ENCODE measurements around the gene MAML2.

MAML2 gene

GRCh38 chr11:96342961-96343711 lies at the start of gene MAML2:
Gene MAML2, minus strand, starts transcription at chr11:96343195. Its CDS starts 1,300 bp downstream, at chr11:96341895.
- DNase-seq (ENCODE audit: low read depth), result peak; percentile 80

DNA sequence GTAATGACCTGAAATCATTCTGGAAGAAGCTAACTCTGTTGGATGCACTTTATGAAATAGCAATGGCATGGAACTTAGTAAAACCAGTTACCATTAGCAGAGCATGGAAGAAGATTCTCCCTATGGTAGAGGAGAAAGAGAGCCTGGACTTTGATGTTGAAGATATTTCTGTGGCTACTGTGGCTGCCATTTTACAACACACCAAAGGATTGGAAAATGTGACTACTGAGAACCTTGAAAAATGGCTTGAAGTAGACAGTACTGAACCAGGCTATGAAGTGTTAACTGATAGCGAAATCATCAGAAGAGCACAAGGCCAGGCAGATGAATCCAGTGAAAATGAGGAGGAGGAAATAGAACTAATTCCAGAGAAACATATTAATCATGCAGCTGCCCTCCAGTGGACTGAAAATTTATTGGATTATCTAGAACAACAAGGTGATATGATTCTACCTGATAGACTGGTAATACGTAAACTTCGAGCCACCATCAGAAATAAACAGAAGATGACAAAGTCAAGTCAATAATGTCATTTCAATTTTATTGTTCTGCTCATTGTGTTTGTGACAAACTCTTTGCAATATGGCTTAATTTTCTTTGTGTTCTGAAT lies 48.8 kb upstream of the MAML2 start:
- DNase-seq (ENCODE audit: low read depth), result no peak

DNA sequence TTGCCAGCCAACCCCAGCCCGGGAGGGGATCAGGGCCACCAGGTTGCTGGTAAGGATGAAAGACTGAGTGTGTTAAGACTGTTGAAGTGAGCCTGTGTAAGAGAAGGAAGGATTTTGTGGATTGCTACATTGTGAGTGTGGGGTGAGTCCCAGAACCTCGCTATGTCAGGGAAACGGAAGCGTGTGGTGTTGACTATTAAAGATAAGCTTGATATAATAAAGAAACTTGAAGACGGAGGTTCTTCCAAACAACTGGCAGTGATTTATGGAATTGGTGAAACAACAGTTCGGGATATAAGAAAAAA lies 47.4 kb upstream of the MAML2 start:
- DNase-seq (ENCODE audit: low read depth), result no peak

GRCh38 chr11:96389720-96390487 lies 46.9 kb upstream of the MAML2 start, which contains the start of the genes CCDC82 and JRKL:
Gene CCDC82, minus strand, starts transcription at chr11:96389912. Its CDS starts 5,165 bp downstream, at chr11:96384747.
Gene JRKL, plus strand, starts transcription at chr11:96390013. Its CDS starts 637 bp downstream, at chr11:96390650.
- peak; percentile 98 for DNase-seq (ENCODE audit: low read depth)

DNA sequence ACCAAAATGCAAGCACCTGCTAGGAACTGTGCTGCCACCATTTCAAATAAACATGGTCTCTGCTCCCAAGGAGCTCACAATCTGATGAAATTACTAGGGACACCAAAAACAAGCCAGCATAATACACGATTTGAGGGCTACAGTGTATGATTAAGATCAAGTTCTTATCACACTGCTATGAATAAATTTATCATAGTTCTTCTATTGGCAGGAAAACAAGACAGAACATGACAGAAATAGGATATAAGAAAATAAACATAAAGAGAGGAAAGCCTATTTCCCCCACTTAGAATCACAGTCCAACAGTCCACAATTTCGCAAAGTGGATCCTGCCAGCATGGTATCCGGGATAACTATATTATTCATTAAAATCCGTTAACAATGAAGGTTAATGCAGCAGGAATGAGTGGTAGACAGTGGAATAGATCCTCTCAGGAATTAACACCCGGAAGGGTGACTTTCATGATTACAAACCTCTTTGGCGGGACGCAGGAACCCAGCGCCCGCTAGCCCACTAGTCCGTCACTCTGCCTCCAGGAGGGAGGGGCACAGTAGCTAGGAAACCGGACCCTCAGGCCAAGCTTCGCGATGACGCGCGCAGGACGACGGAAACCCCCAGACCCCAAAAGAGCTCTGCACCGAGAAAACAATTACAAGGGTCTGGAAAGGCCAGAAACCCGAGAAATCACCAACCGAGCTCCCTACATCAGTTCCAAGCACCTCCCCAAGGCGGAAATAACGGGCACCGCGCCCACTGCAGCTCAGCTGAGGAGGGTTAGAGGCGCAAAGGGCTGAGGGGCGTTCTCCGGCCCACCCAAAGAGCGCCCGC lies 46.1 kb upstream of the MAML2 start:
- no peak for DNase-seq (ENCODE audit: low read depth)

GRCh38 chr11:96385187-96385586 lies 42.2 kb upstream of the MAML2 start:
- no peak for DNase-seq (ENCODE audit: low read depth)

DNA sequence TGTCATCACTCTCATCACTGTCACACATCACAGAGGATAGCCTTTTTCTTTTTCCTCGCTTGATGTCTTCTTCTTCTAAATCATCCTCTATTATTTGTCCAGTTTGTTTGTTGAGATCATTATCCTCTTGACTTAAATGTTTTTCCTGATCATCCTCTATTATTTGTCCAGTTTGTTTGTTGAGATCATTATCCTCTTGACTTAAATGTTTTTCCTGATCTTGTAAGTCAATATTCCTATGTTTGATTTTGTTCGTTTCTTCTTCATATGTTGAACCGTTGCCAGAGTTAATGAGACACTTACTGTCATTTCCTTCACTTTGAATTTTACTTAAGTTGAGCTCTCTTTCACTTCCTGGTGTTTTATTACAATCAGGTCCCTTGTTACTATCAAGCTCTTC lies 41.2 kb upstream of the MAML2 start:
- no peak for DNase-seq (ENCODE audit: low read depth)

DNA sequence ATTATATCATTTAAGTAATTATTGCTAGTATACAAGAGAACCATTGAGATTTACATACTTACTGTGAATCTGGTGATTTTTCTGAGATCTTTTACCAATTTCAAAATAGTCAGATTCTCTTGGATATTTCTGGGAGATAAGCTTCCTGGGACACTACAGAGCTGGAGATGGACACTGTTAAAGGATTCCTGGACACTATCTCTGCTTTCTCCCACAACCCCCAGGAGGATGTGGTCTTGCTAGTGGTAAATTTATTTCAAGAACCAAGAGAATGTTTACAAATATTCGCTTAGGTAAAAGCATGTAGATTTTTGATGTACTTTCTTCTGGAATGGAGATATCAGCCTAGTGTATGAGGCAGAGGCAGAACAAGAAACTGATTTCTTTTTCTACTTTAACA lies 33.8 kb upstream of the MAML2 start:
- DNase-seq (ENCODE audit: low read depth), result no peak

DNA sequence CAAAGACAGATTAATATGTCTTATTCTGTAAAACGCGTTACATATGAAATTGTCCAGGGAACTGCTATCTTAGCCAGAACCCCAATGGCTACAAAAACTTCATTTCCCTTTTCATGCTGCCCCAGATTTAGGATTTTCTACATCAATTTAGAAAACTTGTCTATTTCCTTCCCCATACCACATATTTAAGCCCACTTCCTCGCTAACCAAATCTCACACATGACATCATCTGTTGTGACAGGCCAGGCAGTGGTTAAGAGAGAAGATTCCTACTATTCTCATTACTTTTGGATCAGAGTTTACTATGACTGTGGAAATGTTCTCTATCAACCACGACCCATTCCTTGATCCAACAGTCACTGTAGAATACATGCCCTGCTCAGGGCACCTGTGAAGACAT lies 30.8 kb upstream of the MAML2 start:
- no peak for DNase-seq (ENCODE audit: low read depth)

GRCh38 chr11:96367342-96367741 lies 24.3 kb upstream of the MAML2 start:
- DNase-seq (ENCODE audit: low read depth), result no peak

DNA sequence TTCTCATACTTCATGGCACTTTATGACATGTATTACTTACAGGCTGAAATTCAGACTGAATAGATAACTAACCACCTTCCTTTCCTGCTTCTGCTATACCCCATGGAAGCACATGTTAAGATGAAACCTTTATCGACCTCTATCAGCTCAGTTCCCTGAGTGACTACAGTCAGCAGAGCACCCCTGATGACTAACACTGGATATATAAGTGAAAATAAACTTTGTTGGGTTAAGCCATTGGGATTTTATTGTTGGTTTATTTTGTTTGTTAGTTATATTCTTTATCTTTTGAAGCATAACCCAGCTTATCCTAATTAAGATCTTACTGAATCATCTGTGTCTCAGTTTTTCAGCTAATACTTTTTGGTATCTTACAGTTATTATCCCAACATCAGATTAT lies 23.0 kb upstream of the MAML2 start:
- no peak for DNase-seq (ENCODE audit: low read depth)

- DNase-seq (ENCODE audit: low read depth), result no peak
These were observed 22.5 kb upstream of the MAML2 start for GRCh38 chr11:96365493-96365892.

DNA sequence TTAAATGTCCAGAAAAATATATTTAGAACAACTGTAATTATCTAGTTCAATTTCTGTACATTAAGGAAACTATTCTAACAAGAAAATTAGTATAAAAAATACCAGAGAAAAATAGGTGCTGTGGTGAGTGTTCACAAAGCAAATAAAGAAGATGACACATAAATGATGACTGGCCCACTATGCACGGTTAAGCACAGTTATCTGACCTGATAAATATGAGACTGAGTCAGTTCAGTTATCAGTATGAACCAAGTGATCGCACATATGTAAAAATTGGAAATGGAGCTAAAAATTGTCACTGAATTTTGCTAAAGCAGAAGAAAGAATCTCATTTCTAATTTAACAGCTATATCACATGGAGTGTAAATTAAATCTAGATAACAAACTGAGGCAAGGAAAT lies 18.8 kb upstream of the MAML2 start:
- no peak for DNase-seq (ENCODE audit: low read depth)

GRCh38 chr11:96358321-96358720 lies 15.3 kb upstream of the MAML2 start:
- no peak for DNase-seq (ENCODE audit: low read depth)

- DNase-seq (ENCODE audit: low read depth), result no peak
These were observed 14.8 kb upstream of the MAML2 start for GRCh38 chr11:96357794-96358193.

- DNase-seq (ENCODE audit: low read depth), result no peak
These were observed 13.9 kb upstream of the MAML2 start for GRCh38 chr11:96356848-96357247.

GRCh38 chr11:96342014-96342960 lies 708 bp downstream of the MAML2 start:
- no peak for DNase-seq (ENCODE audit: low read depth)

- peak; percentile 36 for DNase-seq (ENCODE audit: low read depth)
These were observed 1.6 kb downstream of the MAML2 start for GRCh38 chr11:96341211-96342013.

- DNase-seq (ENCODE audit: low read depth), result no peak
These were observed 2.5 kb downstream of the MAML2 start for GRCh38 chr11:96340555-96340885.

All from stimulated activated CD8-positive, alpha-beta memory T cell treated with anti-CD3 and anti-CD28 coated beads, Interleukin-12 subunit alpha, Interleukin-12 subunit beta, amount 100 ng/mL, for 1 hour (primary cell).